A549 (cell line): Measurements from ENCODE around the gene DLGAP1. TPM values are rescaled to one million over a fixed set of nuclear protein-coding genes. Genes with fewer than 3 reads are reported as not detected.
"Not testable (repeated sequence)": the region's sequence is repeated elsewhere in the genome, so short reads cannot be mapped to it uniquely, and the experiment has no call there.

ENCODE experiments used
- ATAC-seq, 2 experiments: fragments of 200-7000 bp in 1 of 2; fragments of >200 bp in 1 of 2; cut with Nextera tagmentation in 1 of 2; cut with Tn5 transposase in 1 of 2; 3 replicates each; pipeline versions ENCODE4 v1.8.0 to v1.9.1; 2018 to 2020; ENCODE audit warnings: mild to moderate bottlenecking in 1 of 2, moderate library complexity in 1 of 2
- CTCF ChIA-PET: fragments of 300-600 bp; sonication (Branson Sonifier 250); formaldehyde crosslinking; extraction: SDS; loops from one replicate; lab custom pipeline; 2021; ENCODE audit warnings: antibody characterized with exemption, inconsistent platforms; lab: Yijun Ruan, JAX
- POLR2A ChIA-PET: fragments of 350-600 bp; formaldehyde crosslinking; extraction: SDS; loops from one replicate; lab custom pipeline; 2021; ENCODE audit warnings: antibody characterized with exemption, inconsistent platforms; lab: Yijun Ruan, JAX
- DNase-seq, 2 experiments: peaks; one replicate each; pipeline versions ENCODE4 v3.0.0 to v3.0.0-alpha.2; 2011 to 2016; ENCODE audit warnings: low read depth in 1 of 2, low spot score in 1 of 2
- FAIRE-seq: peaks from 2 replicates; lab custom pipeline; 2011; peaks lifted over from hg19 to GRCh38; lab: Jason Lieb, UNC
- H3K27ac ChIP-seq, 2 experiments: fragments of >200 bp; sonication (Bioruptor Twin); formaldehyde crosslinking; 3 replicates each; pipeline ENCODE4 v1.5.1; 2016 to 2017
- H3K4me1 ChIP-seq: fragments of >200 bp; sonication (Bioruptor Twin); formaldehyde crosslinking; 3 replicates; pipeline ENCODE4 v1.6.1; 2016
- H3K4me2 ChIP-seq: fragments of >200 bp; sonication (Bioruptor Twin); formaldehyde crosslinking; 3 replicates; pipeline ENCODE4 v1.6.1; 2016
- H3K4me3 ChIP-seq: fragments of >200 bp; sonication (Bioruptor Twin); formaldehyde crosslinking; 3 replicates; pipeline ENCODE4 v1.5.1; 2016
- H3K9me3 ChIP-seq: fragments of >200 bp; sonication (Bioruptor Twin); formaldehyde crosslinking; 3 replicates; pipeline ENCODE4 v1.6.1; 2016
- CBX2 ChIP-seq: fragments of 200-600 bp; sonication (generic); IDR thresholded peaks from 2 replicates; pipeline ENCODE4 v1.6.1; 2016; ENCODE audit warnings: low read depth, mild to moderate bottlenecking, borderline replicate concordance
- CBX8 ChIP-seq: fragments of 200-600 bp; sonication (generic); IDR thresholded peaks from 2 replicates; pipeline ENCODE4 v1.6.1; 2016
- CTCF ChIP-seq: fragments of >200 bp; sonication (Bioruptor Twin); formaldehyde crosslinking; IDR thresholded peaks from 3 replicates; pipeline ENCODE4 v1.5.1; 2016
- EP300 ChIP-seq, 2 experiments: fragments of >200 bp; sonication (Bioruptor Twin); formaldehyde crosslinking; IDR thresholded peaks; 2 replicates in 1 of 2; 3 replicates in 1 of 2; pipeline ENCODE4 v1.6.1; 2016 to 2017
- GATA3 ChIP-seq: IDR thresholded peaks from 2 replicates; pipeline ENCODE4 v1.6.1; 2012; ENCODE audit warnings: borderline replicate concordance
- HEYL ChIP-seq: fragments of 250-450 bp; sonication (Bioruptor Pico); IDR thresholded peaks from 2 replicates; pipeline ENCODE4 v1.8.0; 2021; ENCODE audit warnings: mild to moderate bottlenecking, moderate library complexity
- HOXA7 ChIP-seq: fragments of 250-450 bp; sonication (Bioruptor Pico); IDR thresholded peaks from 2 replicates; pipeline ENCODE4 v1.5.0; 2020; ENCODE audit warnings: mild to moderate bottlenecking, moderate library complexity
- HOXB13 ChIP-seq: fragments of 250-450 bp; sonication (Bioruptor Pico); IDR thresholded peaks from 2 replicates; pipeline ENCODE4 v1.5.0; 2020; ENCODE audit warnings: low read depth, mild to moderate bottlenecking, moderate library complexity
- JUN ChIP-seq, 2 experiments: fragments of >200 bp; sonication (Bioruptor Twin); formaldehyde crosslinking; IDR thresholded peaks; 2 replicates in 1 of 2; 3 replicates in 1 of 2; pipeline ENCODE4 v1.6.1; 2016 to 2017
- MAZ ChIP-seq: fragments of 150-350 bp; IDR thresholded peaks from 2 replicates; pipeline ENCODE4 v1.6.1; 2014; ENCODE audit warnings: antibody characterized with exemption, low read depth, low read length, borderline replicate concordance
- MYC ChIP-seq: IDR thresholded peaks from 2 replicates; pipeline ENCODE4 v1.6.1; 2012; ENCODE audit warnings: mild to moderate bottlenecking, inconsistent platforms, low read length, improper control_type of control experiment, borderline replicate concordance
- NPAS2 ChIP-seq: fragments of 250-450 bp; sonication (Bioruptor Pico); IDR thresholded peaks from 2 replicates; pipeline ENCODE4 v1.8.0; 2022; ENCODE audit warnings: mild to moderate bottlenecking, moderate library complexity, borderline replicate concordance
- PHF8 ChIP-seq: fragments of 200-600 bp; sonication (generic); IDR thresholded peaks from 2 replicates; pipeline ENCODE4 v1.6.1; 2016; ENCODE audit warnings: low read depth, mild to moderate bottlenecking, antibody characterized with exemption, moderate library complexity, borderline replicate concordance
- RAD21 ChIP-seq, 2 experiments: fragments of >200 bp in 1 of 2; sonication (Bioruptor Twin) in 1 of 2; formaldehyde crosslinking in 1 of 2; IDR thresholded peaks in 1 of 2; conservative IDR thresholded peaks in 1 of 2; 2 replicates in 1 of 2; 3 replicates in 1 of 2; pipeline ENCODE4 v1.6.1; 2012 to 2018; ENCODE audit warnings: inconsistent platforms in 1 of 2
- RCOR1 ChIP-seq: fragments of 150-350 bp; IDR thresholded peaks from 2 replicates; pipeline ENCODE4 v1.6.1; 2014; ENCODE audit warnings: antibody characterized with exemption, low read length, low read depth
- REST ChIP-seq: fragments of 200-600 bp; sonication (generic); IDR thresholded peaks from 2 replicates; pipeline ENCODE4 v1.6.1; 2016; ENCODE audit warnings: antibody characterized with exemption, mild to moderate bottlenecking, moderate library complexity
- RFX5 ChIP-seq: fragments of 450-650 bp; IDR thresholded peaks from 2 replicates; pipeline ENCODE4 v1.7.1; 2014; ENCODE audit warnings: antibody characterized with exemption, mild to moderate bottlenecking, moderate library complexity
- SMC3 ChIP-seq: fragments of >200 bp; sonication (Bioruptor Twin); formaldehyde crosslinking; IDR thresholded peaks from 3 replicates; pipeline ENCODE4 v1.6.1; 2018; ENCODE audit warnings: inconsistent platforms
- WGBS: methylation state at CpG from one replicate; pipeline ENCODE4 v1.1.6; 2017; ENCODE audit errors: missing lambda C conversion rate; 5-methylcytosine and 5-hydroxymethylcytosine counted together
- polyA plus RNA-seq, 4 experiments: library from polyadenylated mRNA; depleted of rRNA in 3 of 4; stranded (reverse); fragments of >200 nt; fragmentation: RNase III in 1 of 4; extraction: RNeasy Plus Mini Kit Qiagen cat#74134 plus additional on column Dnase treatment in 1 of 4; gene quantifications; 2 replicates in 3 of 4; 3 replicates in 1 of 4; pipeline ENCODE4 v1.2.3, GENCODE V29; 2011 to 2017

DLGAP1 gene
- polyA plus RNA-seq, 2 of the 4 experiments (the other 2 are of a cell fraction) = 0.04 to 0.12 TPM

- no peak for FAIRE-seq
- no peak for ATAC-seq
- ChIA-PET CTCF (interaction anchor here (1.6 kb wide), 1 partner anchor 40 kb away, joined by 5 read pairs; no protein-coding TSS in a partner anchor), POLR2A (no interaction called here)
- peak overlapping the region in 1 of 2 experiments; percentile 36; a peak in 2 of 6 replicates for H3K27ac ChIP-seq
- TF ChIP-seq CBX2 (no peak), RCOR1 (no peak), JUN (IDR thresholded peaks at IDR 0.05) (no peak), GATA3 (no peak), RFX5 (no peak), MYC (no peak), EP300 (IDR thresholded peaks at IDR 0.05) (no peak)
- peaks cover 48% of the 10 kb centered on the region for H3K4me1 ChIP-seq
- H3K9me3 ChIP-seq = no peaks in the 10 kb centered on the region
- no peak overlapping the region for H3K4me2 ChIP-seq
- WGBS = 86% methylated on average over 9 of the region's 9 CpGs
- no peak for DNase-seq
- no peak overlapping the region for H3K4me3 ChIP-seq
These were observed 748.6 kb downstream of the DLGAP1 start for GRCh38 chr18:3706279-3707097.

DNA sequence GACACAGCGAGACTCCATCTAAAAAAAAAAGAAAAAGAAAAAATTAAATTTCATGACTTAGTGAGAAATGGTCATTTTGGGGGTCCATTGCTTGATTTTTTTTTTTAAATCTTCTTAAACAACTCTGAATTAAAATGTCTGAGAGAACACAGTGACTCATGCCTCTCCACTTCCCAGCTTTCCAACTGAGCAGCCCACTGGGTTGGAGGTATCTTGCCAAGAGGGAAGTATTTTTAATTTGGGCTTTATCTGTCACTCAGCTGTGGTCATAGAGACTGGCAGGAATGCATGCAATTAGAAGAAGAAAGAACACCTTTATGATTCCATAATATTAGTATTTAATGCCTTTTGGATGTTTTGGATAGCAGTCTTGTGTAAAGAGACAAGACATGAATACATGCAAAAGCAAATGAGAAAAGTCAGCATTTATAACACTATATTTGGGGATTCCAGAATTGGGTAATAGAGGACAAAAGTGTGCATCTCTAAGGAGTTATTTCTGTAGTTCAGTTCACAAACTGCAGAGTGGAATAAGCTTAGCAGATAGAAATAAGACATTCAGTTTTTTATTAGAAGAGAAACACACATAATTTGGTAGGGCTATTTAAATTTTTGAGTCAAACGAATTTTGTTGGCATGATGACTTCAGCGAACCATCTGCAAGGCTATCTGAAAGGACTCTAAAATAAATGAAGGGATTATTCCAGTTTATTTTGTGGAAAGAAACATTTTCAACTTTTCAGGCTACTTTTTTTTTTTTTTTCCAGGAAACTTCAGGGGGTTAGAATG, 750.4 kb downstream of the DLGAP1 start:
- ATAC-seq (no peak), DNase-seq (no peak), FAIRE-seq (no peak)
- ChIA-PET CTCF (interaction anchor here (0.6 to 2.6 kb wide), 18 partner anchors 8 to 364 kb away, joined by 3 to 21 read pairs (median 5); no protein-coding TSS in a partner anchor), POLR2A (no interaction called here)
- Histone ChIP-seq H3K4me1 (peaks cover 31% of the 10 kb centered on the region), H3K4me3 (no peak overlapping the region), H3K4me2 (peak overlapping the region; percentile 70; the same call in 2 of the 3 replicates), H3K27ac (peak overlapping the region; percentile 78 to 81), H3K9me3 (no peaks in the 10 kb centered on the region)
- 90% methylated on average over 3 of the region's 3 CpGs for WGBS
- TF ChIP-seq HOXA7 = no peak
- TF ChIP-seq REST = no peak
- no peak for TF ChIP-seq HEYL (CRISPR knock-in tag)
- no peak for TF ChIP-seq CBX8
- TF ChIP-seq HOXB13 (CRISPR knock-in tag) = no peak
- no peak for TF ChIP-seq NPAS2 (CRISPR knock-in tag)
- no peak for TF ChIP-seq RFX5

DNA sequence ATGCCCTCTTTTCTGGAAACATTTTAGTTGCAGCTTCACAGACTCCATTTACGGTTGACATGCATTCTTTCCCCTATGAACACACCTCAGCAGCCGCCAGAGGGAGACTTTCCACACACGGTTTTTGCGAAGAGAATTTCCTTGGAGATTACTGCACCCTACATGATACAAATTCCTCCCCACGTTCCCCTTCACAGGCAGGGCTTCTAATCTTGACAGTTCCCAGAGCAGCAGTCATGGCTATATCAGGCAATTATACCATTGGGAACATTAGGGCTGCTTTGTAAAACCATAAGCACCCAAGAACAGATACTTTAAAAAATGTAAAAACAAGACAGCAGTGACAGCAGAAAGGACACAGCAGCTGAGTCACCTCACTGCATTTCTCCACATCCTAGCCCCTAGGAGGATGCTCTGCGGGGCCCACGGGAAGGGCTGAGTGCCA, 751.4 kb downstream of the DLGAP1 start:
- ChIA-PET POLR2A (no interaction called here), CTCF (interaction anchor here (0.6 to 2.6 kb wide), 26 partner anchors 9 to 376 kb away, joined by 3 to 21 read pairs (median 4); no protein-coding TSS in a partner anchor)
- 2% methylated on average over 7 of the region's 7 CpGs for WGBS
- TF ChIP-seq CTCF = peak; percentile 73
- peak; percentile 85 for TF ChIP-seq SMC3
- TF ChIP-seq MAZ = no peak
- no peak for TF ChIP-seq PHF8
- TF ChIP-seq RAD21 (conservative IDR thresholded peaks at IDR 0.05 in 1 of 2, IDR thresholded peaks at IDR 0.05 in 1 of 2) = peak; percentile 74 to 76
- Histone ChIP-seq H3K4me1 (peaks cover 21% of the 10 kb centered on the region), H3K27ac (peak overlapping the region; percentile 78 to 81), H3K4me2 (peak overlapping the region; percentile 70), H3K4me3 (no peak overlapping the region), H3K9me3 (no peaks in the 10 kb centered on the region)
- FAIRE-seq = no peak
- peak; percentile 89 to 96 for ATAC-seq
- DNase-seq = peak; percentile 51 to 72

GRCh38 chr18:3699707-3700567, 755.2 kb downstream of the DLGAP1 start:
- POLR2A ChIA-PET, H3K4me3 ChIP-seq, DNase-seq, FAIRE-seq, ATAC-seq, H3K4me2 ChIP-seq, H3K9me3 ChIP-seq: not testable (repeated sequence)
- CTCF ChIA-PET = interaction anchor here (0.8 to 2.1 kb wide), 4 partner anchors 8 to 298 kb away, joined by 3 to 9 read pairs (median 3); no protein-coding TSS in a partner anchor
- WGBS = 82% methylated on average over 12 of the region's 16 CpGs
- peak overlapping the region in 1 of 2 experiments; percentile 41; a peak in 2 of 6 replicates for H3K27ac ChIP-seq
- peaks cover 20% of the 10 kb centered on the region for H3K4me1 ChIP-seq
